Right cardiac atrium (tissue), 5 donors: ENCODE data around the gene MICAL2. TPM values are rescaled to one million over a fixed set of nuclear protein-coding genes. Genes with fewer than 3 reads are reported as not detected.

Source experiments
- ATAC-seq, 2 donors: fragments of 200-7000 bp; cut with Tn5 transposase; one replicate each; pipeline versions ENCODE4 v1.8.0 to v1.9.1; 2020; ENCODE audit warnings: moderate library complexity in 2 of 2, mild to moderate bottlenecking in 1 of 2
- DNase-seq, 3 donors: peaks; one replicate each; pipeline ENCODE4 v3.0.0-alpha.2; 2020
- H3K27ac ChIP-seq: one replicate; pipeline ENCODE4 v1.5.1; 2013; ENCODE audit warnings: mild to moderate bottlenecking, low read length, control low read depth, moderate library complexity
- H3K27me3 ChIP-seq: one replicate; pipeline ENCODE4 v1.6.1; 2013; ENCODE audit not compliant: control insufficient read depth, insufficient read depth
- H3K4me1 ChIP-seq: one replicate; pipeline ENCODE4 v1.6.1; 2013; ENCODE audit warnings: low read length; ENCODE audit not compliant: control insufficient read depth, insufficient read depth
- H3K4me3 ChIP-seq: one replicate; pipeline ENCODE4 v1.5.1; 2013; ENCODE audit warnings: low read length, control low read depth
- H3K9me3 ChIP-seq: one replicate; pipeline ENCODE4 v1.6.1; 2013; ENCODE audit warnings: low read length; ENCODE audit not compliant: control insufficient read depth
- WGBS: extraction: QIAGEN DNeasy Blood & Tissue Kit; methylation state at CpG from one replicate; pipeline ENCODE4 v1.1.7; 2013; 5-methylcytosine and 5-hydroxymethylcytosine counted together
- intact Hi-C, 4 donors: fragments of 100-400 bp; cut with DNase I; formaldehyde crosslinking; loops; one replicate each; pipeline versions ENCODE4 v1.11.0 to v1.14.0; 2022 to 2023
- polyA plus RNA-seq: library from polyadenylated mRNA; stranded (reverse); fragments of 200-250 nt; gene quantifications from one replicate; pipeline ENCODE4 v1.2.3, GENCODE V29; 2013
- total RNA-seq, 4 donors: library from RNA; stranded (reverse); fragmentation: NEBNext Ultra II Directional; extraction: Animal tissue kit (Norgen Biotek cat#: 25700); gene quantifications; one replicate each; pipeline ENCODE4 v1.2.1, GENCODE V29; 2021
- donor health status: healthy with polysubstance abuse.
- donor health status: DM: no; HTN: yes; CAD: no.
- donor health status: DM: no; HTN: no; CAD: no.
- donor health status: DM: no; HTN: yes; CAD: no; lungs with severe emphysema.
- donor health status: DM: yes; HTN: yes; CAD: no.

MICAL2 gene
- total and polyA plus RNA-seq, 5 donors: 62.9 to 115 (median 92.3) TPM

GRCh38 chr11:12278766-12279671 is 168.6 kb downstream of the MICAL2 start:
- no peaks in the 10 kb centered on the region for H3K4me1 ChIP-seq
- no peak overlapping the region for H3K4me3 ChIP-seq
- H3K27me3 ChIP-seq: no peaks in the 10 kb centered on the region
- intact Hi-C loops: no loop called here
- DNase-seq (no peak), ATAC-seq (no peak)
- WGBS: 92% methylated on average over 13 of the region's 13 CpGs
- no peaks in the 10 kb centered on the region for H3K9me3 ChIP-seq
- peak overlapping the region; percentile 28 for H3K27ac ChIP-seq

DNA sequence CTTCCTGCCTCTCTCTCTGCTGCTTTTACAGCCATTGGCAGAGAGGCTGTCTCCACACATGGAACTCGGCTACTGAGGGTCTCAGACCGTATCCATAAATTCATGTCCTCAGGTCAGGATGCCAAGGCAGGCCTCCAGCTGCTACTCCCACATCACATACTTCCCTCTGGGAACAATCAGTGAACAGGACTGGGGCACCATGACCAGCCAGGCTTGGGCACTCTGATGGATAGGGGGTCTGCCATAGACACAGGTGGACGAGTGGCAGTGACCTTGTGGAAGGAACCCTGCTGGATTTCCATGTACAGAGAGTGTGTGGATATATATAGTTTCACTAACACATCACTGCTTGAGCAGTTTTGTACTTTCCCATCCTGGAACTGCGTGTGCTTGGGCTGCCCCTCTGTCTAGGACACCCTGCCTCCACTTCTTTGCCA is 169.3 kb downstream of the MICAL2 start:
- no peaks in the 10 kb centered on the region for H3K9me3 ChIP-seq
- no peaks in the 10 kb centered on the region for H3K4me1 ChIP-seq
- DNase-seq (no peak), ATAC-seq (peak; percentile 26 to 54)
- H3K4me3 ChIP-seq: no peak overlapping the region
- no peaks in the 10 kb centered on the region for H3K27me3 ChIP-seq
- WGBS: 76% methylated on average over 4 of the region's 4 CpGs
- intact Hi-C loops: loop anchor here in 3 of 4 donors (2.0 to 10.0 kb wide), 7 partner anchors 231 to 477 kb away; no protein-coding TSS in a partner anchor
- H3K27ac ChIP-seq: peak overlapping the region; percentile 28

DNA sequence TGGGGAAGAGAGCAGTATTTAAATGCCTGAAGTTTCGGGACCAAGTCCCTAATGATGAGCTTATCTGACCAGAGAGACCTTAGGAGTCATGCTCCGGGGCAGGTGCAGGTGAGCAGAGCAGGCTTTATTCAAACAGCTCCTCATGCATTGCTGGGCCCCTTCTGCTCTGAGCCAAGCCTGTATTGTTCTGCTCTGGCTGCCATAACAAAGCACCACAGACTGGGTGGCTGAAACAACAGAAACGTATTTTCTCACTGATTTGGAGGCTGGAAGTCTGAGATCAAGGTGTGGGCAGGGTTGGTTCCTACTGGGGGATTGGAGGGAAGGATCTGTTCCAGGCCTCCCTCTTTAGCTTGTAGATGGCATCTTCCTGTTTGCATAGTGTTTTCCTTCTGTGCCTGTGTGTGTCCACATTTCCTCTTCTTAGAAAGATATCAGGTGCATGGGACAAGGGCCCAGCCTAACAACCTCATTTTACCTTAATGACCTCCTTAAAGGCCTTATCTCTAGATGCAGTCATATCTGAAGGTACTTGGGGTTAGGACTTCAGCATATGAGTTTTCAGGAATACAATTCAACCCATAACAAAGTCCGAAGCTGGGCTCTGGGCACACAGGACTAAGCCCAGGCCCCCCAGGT is 169.9 kb downstream of the MICAL2 start:
- no peak for DNase-seq
- Histone ChIP-seq H3K4me1 (no peaks in the 10 kb centered on the region), H3K27me3 (no peaks in the 10 kb centered on the region), H3K9me3 (no peaks in the 10 kb centered on the region), H3K4me3 (no peak overlapping the region), H3K27ac (no peak overlapping the region)
- ATAC-seq: no peak
- intact Hi-C loops: loop anchor here in 3 of 4 donors (2.0 to 10.0 kb wide), 7 partner anchors 232 to 478 kb away; no protein-coding TSS in a partner anchor
- 91% methylated on average over 4 of the region's 4 CpGs for WGBS

GRCh38 chr11:12280838-12281565 is 170.6 kb downstream of the MICAL2 start:
- intact Hi-C loops: loop anchor here in 3 of 4 donors (2.0 to 10.0 kb wide), 7 partner anchors 232 to 479 kb away; no protein-coding TSS in a partner anchor
- Histone ChIP-seq H3K27ac (no peak overlapping the region), H3K4me1 (no peaks in the 10 kb centered on the region), H3K4me3 (no peak overlapping the region), H3K9me3 (no peaks in the 10 kb centered on the region), H3K27me3 (no peaks in the 10 kb centered on the region)
- WGBS: 90% methylated on average over 15 of the region's 15 CpGs
- DNase-seq: no peak
- ATAC-seq: peak in 1 of 2 donors; percentile 3

GRCh38 chr11:12281571-12282478 is 171.4 kb downstream of the MICAL2 start:
- Histone ChIP-seq H3K27ac (no peak overlapping the region), H3K27me3 (no peaks in the 10 kb centered on the region), H3K4me3 (no peak overlapping the region), H3K9me3 (no peaks in the 10 kb centered on the region), H3K4me1 (peaks cover 2% of the 10 kb centered on the region)
- DNase-seq (peak; percentile 80 to 93 (median 90)), ATAC-seq (peak; percentile 63 to 65)
- intact Hi-C loops: loop anchor here (1.0 to 10.0 kb wide), 8 partner anchors 233 to 480 kb away; no protein-coding TSS in a partner anchor
- WGBS: 29% methylated on average over 12 of the region's 12 CpGs

DNA sequence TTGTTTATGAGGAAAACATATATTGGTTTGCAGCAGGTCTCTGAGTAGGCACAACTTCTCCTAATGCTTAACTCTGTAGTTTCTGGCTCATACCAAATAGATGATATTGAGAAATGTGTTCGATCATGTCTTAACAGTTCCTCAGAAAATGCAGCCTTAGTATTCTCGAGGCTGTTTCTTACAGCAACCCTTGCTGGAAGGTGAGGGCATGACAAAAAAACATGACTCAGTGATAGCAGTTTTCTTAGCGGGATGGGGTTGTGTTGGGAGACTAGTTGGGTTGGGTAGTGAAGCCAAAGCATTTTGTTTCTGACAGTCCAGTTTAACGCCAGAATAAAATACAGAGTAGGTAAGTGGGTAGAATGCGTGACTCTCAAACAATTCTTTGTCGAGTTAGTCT is 172.3 kb downstream of the MICAL2 start:
- intact Hi-C loops: loop anchor here (1.0 to 10.0 kb wide), 6 partner anchors 235 to 480 kb away; no protein-coding TSS in a partner anchor
- Histone ChIP-seq H3K27me3 (no peaks in the 10 kb centered on the region), H3K9me3 (no peaks in the 10 kb centered on the region), H3K4me3 (no peak overlapping the region), H3K27ac (no peak overlapping the region), H3K4me1 (peaks cover 2% of the 10 kb centered on the region)
- DNase-seq (no peak), ATAC-seq (no peak)
- WGBS: 89% methylated on average over 6 of the region's 6 CpGs

GRCh38 chr11:12284316-12285050 is 174.1 kb downstream of the MICAL2 start:
- intact Hi-C loops: loop anchor here in 3 of 4 donors (5.0 to 10.0 kb wide), 5 partner anchors 237 to 482 kb away; no protein-coding TSS in a partner anchor
- ATAC-seq: no peak
- no peak overlapping the region for H3K27ac ChIP-seq
- peaks cover 6% of the 10 kb centered on the region for H3K4me1 ChIP-seq
- no peak overlapping the region for H3K4me3 ChIP-seq
- H3K27me3 ChIP-seq: no peaks in the 10 kb centered on the region
- WGBS: 63% methylated on average over 4 of the region's 4 CpGs
- H3K9me3 ChIP-seq: no peaks in the 10 kb centered on the region
- no peak for DNase-seq

DNA sequence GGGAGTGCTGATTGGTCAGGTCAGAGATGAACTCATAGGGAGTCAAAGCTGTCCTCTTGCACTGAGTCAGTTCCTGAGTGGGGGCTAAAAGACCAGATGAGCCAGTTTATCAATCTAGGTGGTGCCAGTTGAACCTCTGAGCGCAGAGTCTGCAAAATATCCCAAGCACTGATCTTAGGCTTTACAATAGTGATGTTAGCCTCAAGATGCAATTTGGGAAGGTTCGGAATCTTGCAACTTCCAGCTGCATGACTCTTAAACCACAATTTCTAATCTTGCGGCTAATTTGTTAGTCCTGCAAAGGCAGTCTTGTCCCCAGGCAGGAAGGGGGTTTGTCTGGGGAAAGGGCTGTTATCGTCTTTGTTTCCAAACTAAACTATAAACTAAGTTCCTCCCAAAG is 174.7 kb downstream of the MICAL2 start:
- DNase-seq (no peak), ATAC-seq (no peak)
- Histone ChIP-seq H3K27me3 (no peaks in the 10 kb centered on the region), H3K4me1 (peaks cover 6% of the 10 kb centered on the region), H3K9me3 (no peaks in the 10 kb centered on the region), H3K4me3 (no peak overlapping the region), H3K27ac (no peak overlapping the region)
- intact Hi-C loops: loop anchor here in 3 of 4 donors (10.0 kb wide), 3 partner anchors 350 to 480 kb away; no protein-coding TSS in a partner anchor
- WGBS: 79% methylated on average over 4 of the region's 4 CpGs

DNA sequence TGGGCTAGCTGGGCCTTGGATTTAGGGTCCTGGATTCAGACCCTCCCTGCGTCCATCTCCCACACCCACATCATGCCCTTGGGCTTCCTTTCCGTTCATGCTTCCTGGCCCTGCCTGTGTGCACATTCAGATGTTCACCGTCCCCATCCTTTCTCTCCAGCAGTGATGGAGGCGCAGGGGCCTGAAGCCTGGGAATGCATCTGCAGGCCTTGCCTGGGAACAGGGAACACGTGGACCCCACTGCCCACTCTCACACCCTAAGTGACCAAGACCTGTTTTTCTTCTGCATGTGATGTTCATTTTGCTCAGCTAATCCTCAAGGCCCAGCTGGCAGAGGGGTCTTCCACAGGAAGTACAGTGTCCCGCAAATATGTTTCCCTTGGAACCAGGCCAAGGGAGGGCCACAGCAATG is 175.4 kb downstream of the MICAL2 start:
- no peaks in the 10 kb centered on the region for H3K27me3 ChIP-seq
- no peaks in the 10 kb centered on the region for H3K9me3 ChIP-seq
- intact Hi-C loops: loop anchor here in 3 of 4 donors (10.0 kb wide), 3 partner anchors 351 to 481 kb away; no protein-coding TSS in a partner anchor
- ATAC-seq (no peak), DNase-seq (no peak)
- no peak overlapping the region for H3K27ac ChIP-seq
- no peak overlapping the region for H3K4me3 ChIP-seq
- 73% methylated on average over 6 of the region's 6 CpGs for WGBS
- H3K4me1 ChIP-seq: peaks cover 7% of the 10 kb centered on the region
